ENCODE data around the gene QSOX1.

- TF ChIP-seq POLR2A (IDR thresholded peaks at IDR 0.05) = no peak
- TF ChIP-seq CTCF (IDR thresholded peaks at IDR 0.05) = no peak
These were observed 77.3 kb downstream of the QSOX1 start for GRCh38 chr1:180231936-180232335.
